Measurements from ENCODE around the gene CNKSR3. TPM values are rescaled to one million over a fixed set of nuclear protein-coding genes. Genes with fewer than 3 reads are reported as not detected.

The CNKSR3 gene
- total and polyA plus RNA-seq, 2 of the 8 experiments (the other 6 are each of a cell fraction or from before 2014, with no cell fraction given), result 1.2 to 6.2 TPM

DNA sequence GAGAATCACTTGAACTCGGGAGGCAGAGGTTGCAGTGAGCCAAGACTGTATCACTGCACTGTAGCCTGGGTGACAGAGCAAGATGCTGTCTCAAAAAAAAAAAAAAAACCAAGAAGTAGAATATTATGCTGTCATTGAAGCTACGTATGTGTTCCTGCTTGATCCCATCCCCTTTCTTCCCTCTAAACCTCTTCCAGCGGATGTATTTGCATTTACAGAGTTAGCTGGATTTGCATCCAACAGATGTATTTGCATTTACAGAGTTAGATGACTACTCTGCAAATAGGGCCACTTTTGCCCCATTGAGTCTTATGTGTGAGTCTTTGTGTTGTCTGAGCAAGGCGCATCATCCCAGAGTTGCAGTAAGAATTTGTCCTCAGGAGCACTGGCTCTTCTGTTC is 128.9 kb downstream of the CNKSR3 start (continued):
- TF ChIP-seq, protein P1, sequence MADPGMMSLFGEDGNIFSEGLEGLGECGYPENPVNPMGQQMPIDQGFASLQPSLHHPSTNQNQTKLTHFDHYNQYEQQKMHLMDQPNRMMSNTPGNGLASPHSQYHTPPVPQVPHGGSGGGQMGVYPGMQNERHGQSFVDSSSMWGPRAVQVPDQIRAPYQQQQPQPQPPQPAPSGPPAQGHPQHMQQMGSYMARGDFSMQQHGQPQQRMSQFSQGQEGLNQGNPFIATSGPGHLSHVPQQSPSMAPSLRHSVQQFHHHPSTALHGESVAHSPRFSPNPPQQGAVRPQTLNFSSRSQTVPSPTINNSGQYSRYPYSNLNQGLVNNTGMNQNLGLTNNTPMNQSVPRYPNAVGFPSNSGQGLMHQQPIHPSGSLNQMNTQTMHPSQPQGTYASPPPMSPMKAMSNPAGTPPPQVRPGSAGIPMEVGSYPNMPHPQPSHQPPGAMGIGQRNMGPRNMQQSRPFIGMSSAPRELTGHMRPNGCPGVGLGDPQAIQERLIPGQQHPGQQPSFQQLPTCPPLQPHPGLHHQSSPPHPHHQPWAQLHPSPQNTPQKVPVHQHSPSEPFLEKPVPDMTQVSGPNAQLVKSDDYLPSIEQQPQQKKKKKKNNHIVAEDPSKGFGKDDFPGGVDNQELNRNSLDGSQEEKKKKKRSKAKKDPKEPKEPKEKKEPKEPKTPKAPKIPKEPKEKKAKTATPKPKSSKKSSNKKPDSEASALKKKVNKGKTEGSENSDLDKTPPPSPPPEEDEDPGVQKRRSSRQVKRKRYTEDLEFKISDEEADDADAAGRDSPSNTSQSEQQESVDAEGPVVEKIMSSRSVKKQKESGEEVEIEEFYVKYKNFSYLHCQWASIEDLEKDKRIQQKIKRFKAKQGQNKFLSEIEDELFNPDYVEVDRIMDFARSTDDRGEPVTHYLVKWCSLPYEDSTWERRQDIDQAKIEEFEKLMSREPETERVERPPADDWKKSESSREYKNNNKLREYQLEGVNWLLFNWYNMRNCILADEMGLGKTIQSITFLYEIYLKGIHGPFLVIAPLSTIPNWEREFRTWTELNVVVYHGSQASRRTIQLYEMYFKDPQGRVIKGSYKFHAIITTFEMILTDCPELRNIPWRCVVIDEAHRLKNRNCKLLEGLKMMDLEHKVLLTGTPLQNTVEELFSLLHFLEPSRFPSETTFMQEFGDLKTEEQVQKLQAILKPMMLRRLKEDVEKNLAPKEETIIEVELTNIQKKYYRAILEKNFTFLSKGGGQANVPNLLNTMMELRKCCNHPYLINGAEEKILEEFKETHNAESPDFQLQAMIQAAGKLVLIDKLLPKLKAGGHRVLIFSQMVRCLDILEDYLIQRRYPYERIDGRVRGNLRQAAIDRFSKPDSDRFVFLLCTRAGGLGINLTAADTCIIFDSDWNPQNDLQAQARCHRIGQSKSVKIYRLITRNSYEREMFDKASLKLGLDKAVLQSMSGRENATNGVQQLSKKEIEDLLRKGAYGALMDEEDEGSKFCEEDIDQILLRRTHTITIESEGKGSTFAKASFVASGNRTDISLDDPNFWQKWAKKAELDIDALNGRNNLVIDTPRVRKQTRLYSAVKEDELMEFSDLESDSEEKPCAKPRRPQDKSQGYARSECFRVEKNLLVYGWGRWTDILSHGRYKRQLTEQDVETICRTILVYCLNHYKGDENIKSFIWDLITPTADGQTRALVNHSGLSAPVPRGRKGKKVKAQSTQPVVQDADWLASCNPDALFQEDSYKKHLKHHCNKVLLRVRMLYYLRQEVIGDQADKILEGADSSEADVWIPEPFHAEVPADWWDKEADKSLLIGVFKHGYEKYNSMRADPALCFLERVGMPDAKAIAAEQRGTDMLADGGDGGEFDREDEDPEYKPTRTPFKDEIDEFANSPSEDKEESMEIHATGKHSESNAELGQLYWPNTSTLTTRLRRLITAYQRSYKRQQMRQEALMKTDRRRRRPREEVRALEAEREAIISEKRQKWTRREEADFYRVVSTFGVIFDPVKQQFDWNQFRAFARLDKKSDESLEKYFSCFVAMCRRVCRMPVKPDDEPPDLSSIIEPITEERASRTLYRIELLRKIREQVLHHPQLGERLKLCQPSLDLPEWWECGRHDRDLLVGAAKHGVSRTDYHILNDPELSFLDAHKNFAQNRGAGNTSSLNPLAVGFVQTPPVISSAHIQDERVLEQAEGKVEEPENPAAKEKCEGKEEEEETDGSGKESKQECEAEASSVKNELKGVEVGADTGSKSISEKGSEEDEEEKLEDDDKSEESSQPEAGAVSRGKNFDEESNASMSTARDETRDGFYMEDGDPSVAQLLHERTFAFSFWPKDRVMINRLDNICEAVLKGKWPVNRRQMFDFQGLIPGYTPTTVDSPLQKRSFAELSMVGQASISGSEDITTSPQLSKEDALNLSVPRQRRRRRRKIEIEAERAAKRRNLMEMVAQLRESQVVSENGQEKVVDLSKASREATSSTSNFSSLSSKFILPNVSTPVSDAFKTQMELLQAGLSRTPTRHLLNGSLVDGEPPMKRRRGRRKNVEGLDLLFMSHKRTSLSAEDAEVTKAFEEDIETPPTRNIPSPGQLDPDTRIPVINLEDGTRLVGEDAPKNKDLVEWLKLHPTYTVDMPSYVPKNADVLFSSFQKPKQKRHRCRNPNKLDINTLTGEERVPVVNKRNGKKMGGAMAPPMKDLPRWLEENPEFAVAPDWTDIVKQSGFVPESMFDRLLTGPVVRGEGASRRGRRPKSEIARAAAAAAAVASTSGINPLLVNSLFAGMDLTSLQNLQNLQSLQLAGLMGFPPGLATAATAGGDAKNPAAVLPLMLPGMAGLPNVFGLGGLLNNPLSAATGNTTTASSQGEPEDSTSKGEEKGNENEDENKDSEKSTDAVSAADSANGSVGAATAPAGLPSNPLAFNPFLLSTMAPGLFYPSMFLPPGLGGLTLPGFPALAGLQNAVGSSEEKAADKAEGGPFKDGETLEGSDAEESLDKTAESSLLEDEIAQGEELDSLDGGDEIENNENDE (IDR thresholded peaks at IDR 0.05; ENCODE audit: insufficient replicate concordance, low read length), result no peak
- TF ChIP-seq CHD2 (IDR thresholded peaks at IDR 0.05; ENCODE audit: low read length), result no peak
- TF ChIP-seq GABPA (IDR thresholded peaks at IDR 0.05; ENCODE audit: borderline replicate concordance, insufficient read depth, low read length), result no peak
- TF ChIP-seq BACH1 (IDR thresholded peaks at IDR 0.05; ENCODE audit: low read length), result no peak
- no peak for TF ChIP-seq TBP (IDR thresholded peaks at IDR 0.05; ENCODE audit: low read depth, low read length)
- no peak for TF ChIP-seq CREB1 (IDR thresholded peaks at IDR 0.05)
- no peak for TF ChIP-seq TAF7 (optimal IDR thresholded peaks at IDR 0.05; ENCODE audit: borderline replicate concordance, low read depth, low read length)
- TF ChIP-seq EZH2 (IDR thresholded peaks at IDR 0.05; ENCODE audit: low read depth, low read length, severe bottlenecking), result no peak
- TF ChIP-seq RFX5 (IDR thresholded peaks at IDR 0.05; ENCODE audit: borderline replicate concordance, low read depth, low read length), result no peak
- TF ChIP-seq POLR2AphosphoS5 (IDR thresholded peaks at IDR 0.05; ENCODE audit: low read depth, low read length), result no peak
- TF ChIP-seq TCF12 (IDR thresholded peaks at IDR 0.05; ENCODE audit: low read depth, low read length), result no peak
- no peak for TF ChIP-seq RAD21 (IDR thresholded peaks at IDR 0.05 in 1 of 2, conservative IDR thresholded peaks at IDR 0.05 in 1 of 2; ENCODE audit: low read depth in 2 of 2, low read length in 2 of 2)
- TF ChIP-seq EGR1 (IDR thresholded peaks at IDR 0.05; ENCODE audit: borderline replicate concordance, low read depth, low read length), result no peak
